ENCODE data around the gene CDC42EP4. TPM values are rescaled to one million over a fixed set of nuclear protein-coding genes. Genes with fewer than 3 reads are reported as not detected.

The CDC42EP4 gene
- total RNA-seq, 1 donor from 2014 or later = 33.4 TPM

DNA sequence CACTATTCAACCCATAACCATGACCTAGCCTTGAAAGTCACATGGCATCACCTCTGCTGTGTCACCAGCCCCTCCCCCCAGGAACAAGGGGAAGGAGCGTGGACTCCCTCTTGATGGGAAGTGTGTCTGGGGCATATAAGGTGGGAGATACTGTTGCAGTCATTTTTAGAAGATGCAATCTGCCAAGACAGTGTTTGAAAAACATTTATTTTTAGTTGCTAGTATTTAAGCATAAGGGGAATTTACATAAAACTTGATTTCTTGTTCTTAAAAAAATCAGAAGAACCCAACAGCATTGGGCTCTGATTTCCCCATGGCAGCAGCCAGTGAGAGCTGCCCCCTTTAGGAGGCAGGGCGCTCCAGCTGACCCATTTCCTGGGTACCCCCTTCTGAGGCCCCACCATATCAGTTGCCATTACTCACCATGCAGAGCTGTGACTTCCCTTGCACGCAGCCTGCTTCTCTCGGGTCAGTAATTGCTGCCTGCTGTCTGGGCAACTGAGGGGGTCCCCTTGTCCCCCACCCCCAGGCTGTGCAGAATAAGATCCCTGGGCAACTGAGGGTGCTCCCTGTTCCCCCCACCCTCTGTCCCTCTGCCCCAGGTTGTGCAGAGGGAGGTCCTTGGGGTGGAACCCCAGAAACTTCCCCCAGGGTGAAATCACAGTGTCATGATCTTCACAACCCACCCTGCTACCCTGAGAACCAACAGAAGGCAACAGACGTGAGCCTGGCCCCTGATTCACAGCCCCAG, 11.8 kb upstream of the CDC42EP4 start:
- Mint-ChIP-seq H3K27me3 (ENCODE audit: low read depth) (no peaks in the 10 kb centered on the region), H3K4me1 (peaks cover 30% of the 10 kb centered on the region), H3K27ac (ENCODE audit: unreplicated experiment) (no peak overlapping the region), H3K36me3 (ENCODE audit: low read depth) (no peaks in the 10 kb centered on the region), H3K4me3 (no peak overlapping the region), H3K9me3 (no peaks in the 10 kb centered on the region)
- DNase-seq (ENCODE audit: low read depth, low spot score) = no peak
- TF ChIP-seq, protein P1, sequence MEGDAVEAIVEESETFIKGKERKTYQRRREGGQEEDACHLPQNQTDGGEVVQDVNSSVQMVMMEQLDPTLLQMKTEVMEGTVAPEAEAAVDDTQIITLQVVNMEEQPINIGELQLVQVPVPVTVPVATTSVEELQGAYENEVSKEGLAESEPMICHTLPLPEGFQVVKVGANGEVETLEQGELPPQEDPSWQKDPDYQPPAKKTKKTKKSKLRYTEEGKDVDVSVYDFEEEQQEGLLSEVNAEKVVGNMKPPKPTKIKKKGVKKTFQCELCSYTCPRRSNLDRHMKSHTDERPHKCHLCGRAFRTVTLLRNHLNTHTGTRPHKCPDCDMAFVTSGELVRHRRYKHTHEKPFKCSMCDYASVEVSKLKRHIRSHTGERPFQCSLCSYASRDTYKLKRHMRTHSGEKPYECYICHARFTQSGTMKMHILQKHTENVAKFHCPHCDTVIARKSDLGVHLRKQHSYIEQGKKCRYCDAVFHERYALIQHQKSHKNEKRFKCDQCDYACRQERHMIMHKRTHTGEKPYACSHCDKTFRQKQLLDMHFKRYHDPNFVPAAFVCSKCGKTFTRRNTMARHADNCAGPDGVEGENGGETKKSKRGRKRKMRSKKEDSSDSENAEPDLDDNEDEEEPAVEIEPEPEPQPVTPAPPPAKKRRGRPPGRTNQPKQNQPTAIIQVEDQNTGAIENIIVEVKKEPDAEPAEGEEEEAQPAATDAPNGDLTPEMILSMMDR (conservative IDR thresholded peaks at IDR 0.05) = no peak

DNA sequence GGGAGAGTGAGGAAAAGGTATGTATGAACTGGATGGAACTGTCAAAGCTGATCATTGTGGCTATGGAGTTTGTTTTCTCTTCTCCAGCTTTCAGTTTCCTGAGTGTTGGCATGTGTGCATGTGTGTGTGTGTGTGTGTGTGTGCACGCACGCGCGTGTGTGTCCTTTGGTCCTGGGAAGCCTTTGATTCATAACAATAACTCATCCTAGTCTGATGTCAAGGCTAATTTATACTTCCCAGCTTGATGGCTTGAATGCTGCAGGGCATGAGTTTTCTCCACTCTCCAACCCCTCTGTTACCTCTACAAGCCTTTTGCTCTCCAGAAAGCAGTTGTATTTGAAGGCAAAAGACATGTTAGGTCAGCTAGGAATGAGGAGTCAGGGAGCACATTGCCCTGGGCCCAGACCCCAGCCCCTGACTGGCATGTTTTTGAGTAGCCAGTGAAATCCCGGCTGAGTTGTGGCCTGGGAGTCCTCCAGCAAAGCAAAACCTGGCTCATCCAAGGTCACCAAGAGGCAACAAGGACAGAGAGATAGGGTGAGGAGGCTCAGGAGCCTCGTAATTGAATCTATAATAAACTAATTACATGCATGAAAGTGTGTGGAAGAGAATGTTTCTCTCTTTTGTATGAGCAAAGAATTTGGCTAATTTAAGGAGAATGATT, 8.9 kb upstream of the CDC42EP4 start:
- Mint-ChIP-seq H3K9me3 (no peaks in the 10 kb centered on the region), H3K27ac (ENCODE audit: unreplicated experiment) (no peak overlapping the region), H3K36me3 (ENCODE audit: low read depth) (no peaks in the 10 kb centered on the region), H3K27me3 (ENCODE audit: low read depth) (no peaks in the 10 kb centered on the region), H3K4me3 (no peak overlapping the region), H3K4me1 (peaks cover 39% of the 10 kb centered on the region)
- TF ChIP-seq, protein P1 (conservative IDR thresholded peaks at IDR 0.05) = no peak
- no peak for DNase-seq (ENCODE audit: low read depth, low spot score)

DNA sequence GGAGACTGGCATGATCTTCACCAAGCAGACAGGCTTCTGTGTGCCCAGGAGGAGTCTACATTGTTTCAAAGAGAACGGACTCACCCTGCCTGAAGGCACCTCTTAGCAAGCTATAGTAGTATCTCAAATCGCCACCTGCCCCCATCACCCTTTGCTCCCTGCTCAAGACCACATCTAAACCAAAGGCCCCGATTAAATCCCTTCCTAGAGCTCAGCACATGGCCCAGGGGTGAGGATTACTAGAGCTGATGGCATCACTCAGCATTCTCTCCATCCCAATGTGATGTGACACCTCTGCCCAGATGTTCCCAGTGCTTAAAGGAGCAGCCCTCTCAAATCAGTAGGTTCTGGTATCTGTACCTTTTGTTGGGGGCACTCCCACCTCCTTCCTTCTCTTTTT, 8.0 kb upstream of the CDC42EP4 start:
- TF ChIP-seq, protein P1 (conservative IDR thresholded peaks at IDR 0.05) = no peak
- Mint-ChIP-seq H3K36me3 (ENCODE audit: low read depth) (no peaks in the 10 kb centered on the region), H3K4me1 (peaks cover 30% of the 10 kb centered on the region), H3K9me3 (no peaks in the 10 kb centered on the region), H3K4me3 (peak overlapping the region; percentile 10), H3K27ac (ENCODE audit: unreplicated experiment) (no peak overlapping the region), H3K27me3 (ENCODE audit: low read depth) (peaks cover 5% of the 10 kb centered on the region)
- DNase-seq (ENCODE audit: low read depth, low spot score) = no peak

DNA sequence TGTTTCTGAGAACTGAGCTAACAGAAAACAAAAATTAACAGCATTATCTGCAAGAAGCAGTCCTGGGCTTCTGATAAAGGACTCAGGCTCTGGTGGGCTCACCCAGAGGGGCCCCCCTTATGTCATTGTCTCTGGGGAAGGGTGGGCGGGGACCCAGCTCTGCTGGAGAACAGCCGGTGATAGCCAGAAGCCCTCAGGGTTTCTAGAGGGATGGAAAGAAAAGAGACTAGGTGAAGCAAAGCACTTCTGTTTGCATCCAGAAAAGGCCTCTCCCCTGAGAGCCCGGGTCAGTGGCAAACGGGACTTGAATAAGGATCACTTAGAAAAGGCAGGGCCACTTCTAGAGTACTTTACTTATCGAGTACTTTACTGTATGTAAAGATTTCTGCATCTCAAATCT, 7.0 kb upstream of the CDC42EP4 start:
- H3K27me3 Mint-ChIP-seq (ENCODE audit: low read depth) = peaks cover 10% of the 10 kb centered on the region
- H3K4me3 Mint-ChIP-seq = no peak overlapping the region
- DNase-seq (ENCODE audit: low read depth, low spot score) = no peak
- TF ChIP-seq, protein P1 (conservative IDR thresholded peaks at IDR 0.05) = no peak
- H3K4me1 Mint-ChIP-seq = peaks cover 22% of the 10 kb centered on the region
- no peaks in the 10 kb centered on the region for H3K36me3 Mint-ChIP-seq (ENCODE audit: low read depth)
- no peak overlapping the region for H3K27ac Mint-ChIP-seq (ENCODE audit: unreplicated experiment)
- H3K9me3 Mint-ChIP-seq = no peaks in the 10 kb centered on the region

DNA sequence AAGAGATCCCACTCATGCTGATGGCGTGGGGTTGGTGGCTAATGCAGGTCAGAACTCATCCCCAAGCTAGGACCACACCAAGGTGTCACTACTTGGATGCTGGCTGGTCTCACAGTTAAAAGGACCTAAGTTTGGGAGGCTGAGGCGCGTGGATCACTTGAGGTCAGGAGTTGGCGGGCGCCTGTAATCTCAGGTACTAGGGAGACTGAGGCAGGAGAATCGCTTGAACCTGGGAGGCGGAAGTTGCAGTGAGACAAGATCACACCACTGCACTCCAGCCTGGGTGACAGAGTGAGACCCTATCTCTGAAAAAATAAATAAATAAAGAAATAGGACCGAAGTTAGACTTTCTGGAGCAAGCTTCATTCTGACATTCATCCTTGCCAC, 6.6 kb upstream of the CDC42EP4 start:
- no peak overlapping the region for H3K4me3 Mint-ChIP-seq
- H3K27me3 Mint-ChIP-seq (ENCODE audit: low read depth) = peaks cover 12% of the 10 kb centered on the region
- TF ChIP-seq, protein P1 (conservative IDR thresholded peaks at IDR 0.05) = no peak
- no peaks in the 10 kb centered on the region for H3K36me3 Mint-ChIP-seq (ENCODE audit: low read depth)
- H3K9me3 Mint-ChIP-seq = no peaks in the 10 kb centered on the region
- peaks cover 23% of the 10 kb centered on the region for H3K4me1 Mint-ChIP-seq
- no peak overlapping the region for H3K27ac Mint-ChIP-seq (ENCODE audit: unreplicated experiment)
- no peak for DNase-seq (ENCODE audit: low read depth, low spot score)
